Measurements from ENCODE around the gene BSG. TPM values are rescaled to one million over a fixed set of nuclear protein-coding genes. Genes with fewer than 3 reads are reported as not detected.

The BSG gene
- total and polyA plus RNA-seq, 2 of the 4 experiments (the other 2 are of a cell fraction), result 130 to 698 TPM

DNA sequence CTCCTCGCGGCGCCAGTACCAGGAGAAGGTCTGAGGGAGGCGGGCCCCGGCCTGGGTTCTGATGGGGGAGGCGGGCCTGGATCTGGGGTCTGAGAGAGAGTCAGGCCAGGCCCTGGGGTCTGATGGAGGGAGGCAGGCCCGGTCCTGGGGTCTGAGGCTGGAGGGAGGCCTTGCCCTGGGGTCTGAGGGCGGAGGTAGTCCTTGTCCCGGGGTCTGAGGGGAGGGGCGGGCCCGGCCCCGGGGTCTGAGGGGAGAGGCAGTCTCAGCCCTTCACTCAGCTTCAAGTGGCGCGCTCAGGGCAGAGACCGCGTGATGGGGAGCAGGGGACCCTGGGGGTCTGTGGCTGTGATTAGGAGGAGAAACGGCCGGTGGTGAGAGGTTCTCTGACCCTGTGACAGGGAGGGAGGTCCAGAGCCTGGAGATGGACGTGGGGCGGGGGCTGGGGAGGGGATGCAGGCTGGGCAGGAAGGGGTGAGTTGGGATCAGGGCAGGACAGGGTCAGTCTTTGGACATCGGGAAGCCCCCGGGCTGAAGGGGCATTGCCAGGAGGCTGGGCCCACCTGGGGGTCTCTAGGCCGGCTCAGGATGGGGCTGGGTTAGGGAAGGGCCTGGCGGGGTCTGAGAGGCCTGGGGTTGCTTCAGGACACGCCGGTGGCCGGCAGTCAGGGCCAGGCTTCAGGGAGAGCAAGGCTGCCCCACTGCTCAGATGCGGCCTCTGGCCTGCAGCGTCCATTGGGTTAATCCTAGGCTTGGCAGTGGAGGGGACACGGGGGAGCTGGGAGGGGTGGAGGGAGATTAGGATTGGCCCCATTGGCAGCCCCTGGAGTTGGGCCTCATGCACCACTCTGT, 36.0 kb downstream of the BSG start (continued):
- no peak for TF ChIP-seq NFE2L2 (IDR thresholded peaks at IDR 0.05; ENCODE audit: low read depth, low read length)

DNA sequence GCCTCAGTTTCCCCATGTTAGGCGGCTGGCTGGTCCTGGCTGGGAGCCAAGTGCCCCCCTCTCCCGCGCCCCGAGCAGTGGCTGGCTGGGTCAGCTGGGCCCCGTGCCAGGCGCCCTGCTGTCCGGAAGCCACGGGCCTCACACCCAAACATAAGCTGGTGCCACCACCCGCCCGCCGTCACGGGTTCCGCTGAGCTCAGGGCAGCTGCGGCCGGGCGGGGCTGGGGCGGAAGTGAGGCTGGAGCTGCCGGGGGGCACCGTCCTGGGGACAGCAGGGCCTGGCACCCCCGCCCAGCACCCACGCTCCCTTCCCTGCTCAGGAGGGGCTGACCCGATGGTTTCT, 36.6 kb downstream of the BSG start:
- in situ Hi-C loops (cut with MboI; ENCODE audit: low sequenced_read_pairs), result no loop called here
- no peak overlapping the region for H2AFZ ChIP-seq (replicated peaks; ENCODE audit: low read length, poor library complexity)
- DNase-seq, result no peak

More for the DNA sequence above, 36.6 kb downstream of the BSG start:
- Histone ChIP-seq H3K23ac (ENCODE audit: low read depth, low read length) (no peak overlapping the region), H4K91ac (ENCODE audit: insufficient read depth, low read depth, low read length) (no peak overlapping the region), H4K8ac (ENCODE audit: low read depth in 2 of 2, low read length in 2 of 2) (no peak overlapping the region), H3K79me1 (ENCODE audit: low read depth in 1 of 2, low read length in 2 of 2) (no peaks in the 10 kb centered on the region), H3K4me3 (ENCODE audit: insufficient read depth, low read depth, low read length) (no peak overlapping the region), H3K18ac (ENCODE audit: low read depth, low read length) (no peak overlapping the region), H3K4me2 (ENCODE audit: low read depth, low read length) (no peak overlapping the region), H4K5ac (ENCODE audit: low read depth, low read length) (no peak overlapping the region), H3K27me3 (ENCODE audit: control insufficient read depth, insufficient read depth, low read length) (no peaks in the 10 kb centered on the region; the same call in 1 of the 2 replicates), H3K4ac (ENCODE audit: low read depth, low read length) (no peak overlapping the region), H2AK5ac (ENCODE audit: low read depth, low read length) (no peak overlapping the region), H2BK120ac (ENCODE audit: low read depth, low read length) (no peak overlapping the region), H3K36me3 (ENCODE audit: control insufficient read depth, insufficient read depth, low read length) (no peaks in the 10 kb centered on the region), H3K4me1 (ENCODE audit: control insufficient read depth, insufficient read depth, low read length) (peaks cover 10% of the 10 kb centered on the region), H3K9me1 (ENCODE audit: insufficient read depth, low read length) (peaks cover 7% of the 10 kb centered on the region), H3K9me3 (ENCODE audit: control insufficient read depth, insufficient read depth, low read length) (no peaks in the 10 kb centered on the region), H4K20me1 (ENCODE audit: insufficient read depth, low read length) (peaks cover 12% of the 10 kb centered on the region), H2BK20ac (ENCODE audit: low read depth, low read length) (no peak overlapping the region), H3K14ac (replicated peaks; ENCODE audit: low read depth, low read length) (no peak overlapping the region), H3K9ac (ENCODE audit: low read depth, low read length) (no peak overlapping the region), H2BK5ac (ENCODE audit: low read depth, low read length, poor library complexity, severe bottlenecking) (no peak overlapping the region), H3K56ac (ENCODE audit: extremely low read depth, insufficient read depth, low read length) (no peak overlapping the region), H3K27ac (ENCODE audit: insufficient read depth, low read length) (no peak overlapping the region), H2BK15ac (ENCODE audit: low read depth, low read length) (no peak overlapping the region), H2AK9ac (replicated peaks; ENCODE audit: low read depth, low read length, poor library complexity) (no peak overlapping the region)
- ChIA-PET POLR2A (ENCODE audit: unreplicated experiment) (no interaction called here), CTCF (no interaction called here)
- no TSS peak for BruUV-seq (replicated peaks)
- no peak for ATAC-seq (ENCODE audit: low read depth)
- intact Hi-C loops (cut with micrococcal nuclease) (no loop called here), dilution Hi-C loops (cut with HindIII; ENCODE audit: low sequenced_read_pairs, unreplicated experiment) (no loop called here)
- 45% methylated on average over 4 of the region's 22 CpGs; no CpG with 5 or more reads in 1 of the 2 experiments for WGBS, 2 experiments (ENCODE audit: extremely low coverage in 2 of 2, insufficient read length in 1 of 2)
- TF ChIP-seq MAFK (IDR thresholded peaks at IDR 0.05; ENCODE audit: low read depth, low read length) (no peak), MXI1 (IDR thresholded peaks at IDR 0.05; ENCODE audit: borderline replicate concordance, low read depth, low read length) (no peak), SMC3 (IDR thresholded peaks at IDR 0.05; ENCODE audit: low read depth, low read length) (no peak), BHLHE40 (IDR thresholded peaks at IDR 0.05; ENCODE audit: low read depth, low read length) (no peak), CHD1 (IDR thresholded peaks at IDR 0.05; ENCODE audit: low read depth, low read length) (no peak), POLR2A (IDR thresholded peaks at IDR 0.05; ENCODE audit: low read depth, low read length) (no peak), MAZ (IDR thresholded peaks at IDR 0.05; ENCODE audit: borderline replicate concordance, low read depth, low read length) (no peak), NFE2L2 (IDR thresholded peaks at IDR 0.05; ENCODE audit: low read depth, low read length) (no peak)
- TF ChIP-seq, protein P1, sequence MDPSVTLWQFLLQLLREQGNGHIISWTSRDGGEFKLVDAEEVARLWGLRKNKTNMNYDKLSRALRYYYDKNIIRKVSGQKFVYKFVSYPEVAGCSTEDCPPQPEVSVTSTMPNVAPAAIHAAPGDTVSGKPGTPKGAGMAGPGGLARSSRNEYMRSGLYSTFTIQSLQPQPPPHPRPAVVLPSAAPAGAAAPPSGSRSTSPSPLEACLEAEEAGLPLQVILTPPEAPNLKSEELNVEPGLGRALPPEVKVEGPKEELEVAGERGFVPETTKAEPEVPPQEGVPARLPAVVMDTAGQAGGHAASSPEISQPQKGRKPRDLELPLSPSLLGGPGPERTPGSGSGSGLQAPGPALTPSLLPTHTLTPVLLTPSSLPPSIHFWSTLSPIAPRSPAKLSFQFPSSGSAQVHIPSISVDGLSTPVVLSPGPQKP (IDR thresholded peaks at IDR 0.05; ENCODE audit: borderline replicate concordance, low read depth, low read length), result no peak
- TF ChIP-seq, protein P2, sequence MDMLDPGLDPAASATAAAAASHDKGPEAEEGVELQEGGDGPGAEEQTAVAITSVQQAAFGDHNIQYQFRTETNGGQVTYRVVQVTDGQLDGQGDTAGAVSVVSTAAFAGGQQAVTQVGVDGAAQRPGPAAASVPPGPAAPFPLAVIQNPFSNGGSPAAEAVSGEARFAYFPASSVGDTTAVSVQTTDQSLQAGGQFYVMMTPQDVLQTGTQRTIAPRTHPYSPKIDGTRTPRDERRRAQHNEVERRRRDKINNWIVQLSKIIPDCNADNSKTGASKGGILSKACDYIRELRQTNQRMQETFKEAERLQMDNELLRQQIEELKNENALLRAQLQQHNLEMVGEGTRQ (IDR thresholded peaks at IDR 0.05; ENCODE audit: low read depth, low read length), result no peak
